Measurements from ENCODE around the gene GRID2. TPM values are rescaled to one million over a fixed set of nuclear protein-coding genes. Genes with fewer than 3 reads are reported as not detected.

Gene GRID2
- total RNA-seq, 2 donors from 2014 or later, result 0.16 TPM; not detected in 1

DNA sequence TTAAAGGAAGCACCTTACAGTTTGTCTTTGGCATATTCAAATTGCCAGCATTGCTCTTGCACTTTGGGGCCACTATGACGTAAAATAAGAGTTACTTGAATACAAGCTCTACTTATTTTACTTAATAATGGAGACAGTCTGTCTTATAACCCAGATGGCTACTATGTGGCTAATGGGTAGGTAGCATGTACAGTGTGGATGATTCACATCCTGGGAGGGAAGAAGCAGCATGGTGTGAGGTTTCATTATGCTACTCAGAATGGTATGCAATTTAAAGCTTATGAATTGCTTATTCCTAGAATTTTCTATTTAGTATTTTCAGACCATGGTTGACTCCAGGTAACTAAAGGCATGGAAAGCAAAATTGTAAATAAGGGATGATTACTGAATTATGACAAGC is 763.0 kb downstream of the GRID2 start:
- Histone ChIP-seq H3K4me1 (no peaks in the 10 kb centered on the region), H3K27ac (no peak overlapping the region), H3K36me3 (no peaks in the 10 kb centered on the region), H3K27me3 (no peaks in the 10 kb centered on the region), H3K4me3 (no peak overlapping the region), H3K9me3 (no peaks in the 10 kb centered on the region)
- TF ChIP-seq, protein P1, sequence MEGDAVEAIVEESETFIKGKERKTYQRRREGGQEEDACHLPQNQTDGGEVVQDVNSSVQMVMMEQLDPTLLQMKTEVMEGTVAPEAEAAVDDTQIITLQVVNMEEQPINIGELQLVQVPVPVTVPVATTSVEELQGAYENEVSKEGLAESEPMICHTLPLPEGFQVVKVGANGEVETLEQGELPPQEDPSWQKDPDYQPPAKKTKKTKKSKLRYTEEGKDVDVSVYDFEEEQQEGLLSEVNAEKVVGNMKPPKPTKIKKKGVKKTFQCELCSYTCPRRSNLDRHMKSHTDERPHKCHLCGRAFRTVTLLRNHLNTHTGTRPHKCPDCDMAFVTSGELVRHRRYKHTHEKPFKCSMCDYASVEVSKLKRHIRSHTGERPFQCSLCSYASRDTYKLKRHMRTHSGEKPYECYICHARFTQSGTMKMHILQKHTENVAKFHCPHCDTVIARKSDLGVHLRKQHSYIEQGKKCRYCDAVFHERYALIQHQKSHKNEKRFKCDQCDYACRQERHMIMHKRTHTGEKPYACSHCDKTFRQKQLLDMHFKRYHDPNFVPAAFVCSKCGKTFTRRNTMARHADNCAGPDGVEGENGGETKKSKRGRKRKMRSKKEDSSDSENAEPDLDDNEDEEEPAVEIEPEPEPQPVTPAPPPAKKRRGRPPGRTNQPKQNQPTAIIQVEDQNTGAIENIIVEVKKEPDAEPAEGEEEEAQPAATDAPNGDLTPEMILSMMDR (IDR thresholded peaks at IDR 0.05), result no peak
- no peak for DNase-seq (ENCODE audit: low spot score)

DNA sequence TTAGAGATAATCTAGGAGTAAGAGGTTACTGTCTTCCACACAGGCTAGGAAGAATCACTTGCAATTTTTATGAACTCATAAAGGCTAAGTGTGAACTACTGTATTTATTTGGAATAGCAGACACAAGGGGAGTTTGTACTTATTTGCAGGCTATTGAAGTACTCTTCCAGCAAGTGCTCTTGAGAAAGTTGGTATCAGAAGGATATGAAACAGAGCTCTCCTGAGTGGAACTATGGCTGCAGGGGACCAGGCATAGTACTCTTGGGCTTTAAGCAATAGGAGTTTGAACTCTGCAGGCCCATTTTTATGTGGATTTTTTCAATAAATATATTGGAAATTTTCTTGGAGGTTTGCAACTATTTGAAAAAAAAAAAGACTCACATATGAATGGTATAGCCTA is 768.5 kb downstream of the GRID2 start:
- Histone ChIP-seq H3K4me1 (no peaks in the 10 kb centered on the region), H3K27ac (no peak overlapping the region), H3K9me3 (no peaks in the 10 kb centered on the region), H3K4me3 (no peak overlapping the region), H3K36me3 (no peaks in the 10 kb centered on the region), H3K27me3 (no peaks in the 10 kb centered on the region)
- TF ChIP-seq, protein P1 (IDR thresholded peaks at IDR 0.05), result no peak
- no peak for DNase-seq (ENCODE audit: low spot score)

DNA sequence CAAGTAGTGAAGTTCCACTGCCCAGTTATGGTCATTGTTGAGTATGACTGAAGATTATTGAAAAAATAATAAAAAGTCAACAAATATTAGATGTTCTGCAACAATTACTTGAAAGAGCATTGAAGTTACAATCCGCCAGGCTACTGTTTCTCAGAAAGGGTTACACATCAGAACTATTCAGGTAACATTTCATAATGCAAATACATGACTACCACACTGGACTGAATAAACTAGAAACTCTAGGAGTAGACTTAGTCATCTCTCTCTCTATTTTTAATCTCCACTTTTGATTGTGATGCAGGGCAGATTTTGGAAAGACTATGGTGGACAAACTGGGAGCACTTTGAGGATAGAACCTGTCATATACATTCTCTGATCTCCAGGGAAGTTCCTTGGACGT is 776.5 kb downstream of the GRID2 start:
- Histone ChIP-seq H3K4me3 (no peak overlapping the region), H3K27me3 (no peaks in the 10 kb centered on the region)
- DNase-seq (ENCODE audit: low spot score), result no peak

DNA sequence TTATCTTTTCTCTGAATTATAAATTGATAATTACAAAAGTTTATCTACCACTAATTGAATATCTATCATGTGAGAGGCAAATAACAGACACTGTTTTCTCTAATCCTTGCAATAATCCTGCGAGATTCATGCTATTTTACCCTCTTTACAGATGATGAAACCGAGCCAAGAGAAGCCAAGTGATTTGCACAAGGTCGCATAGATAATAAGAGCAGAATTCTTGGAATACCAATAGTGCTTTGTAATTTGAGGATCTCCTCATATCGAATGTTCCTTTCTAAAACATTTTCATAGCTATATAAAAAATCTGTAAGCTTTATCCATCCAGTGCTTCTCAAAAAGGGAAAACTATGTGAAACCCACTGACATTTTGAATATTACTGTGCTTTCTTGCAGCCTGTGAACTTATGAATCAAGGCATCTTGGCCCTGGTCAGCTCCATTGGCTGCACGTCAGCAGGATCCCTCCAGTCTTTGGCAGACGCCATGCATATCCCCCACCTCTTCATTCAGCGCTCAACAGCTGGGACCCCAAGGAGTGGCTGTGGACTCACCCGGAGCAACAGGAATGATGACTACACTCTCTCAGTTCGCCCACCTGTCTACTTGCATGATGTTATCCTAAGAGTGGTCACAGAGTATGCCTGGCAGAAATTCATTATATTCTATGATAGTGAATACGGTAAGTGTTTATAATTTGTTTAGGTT is 781.0 kb downstream of the GRID2 start:
- no peak for DNase-seq (ENCODE audit: low spot score)
- Histone ChIP-seq H3K4me3 (no peak overlapping the region), H3K27ac (no peak overlapping the region), H3K9me3 (no peaks in the 10 kb centered on the region), H3K27me3 (no peaks in the 10 kb centered on the region), H3K36me3 (no peaks in the 10 kb centered on the region), H3K4me1 (no peaks in the 10 kb centered on the region)
- TF ChIP-seq, protein P1 (IDR thresholded peaks at IDR 0.05), result no peak

More for the DNA sequence above, 776.5 kb downstream of the GRID2 start:
- Histone ChIP-seq H3K9me3 (no peaks in the 10 kb centered on the region), H3K27ac (no peak overlapping the region), H3K4me1 (no peaks in the 10 kb centered on the region), H3K36me3 (no peaks in the 10 kb centered on the region)
- TF ChIP-seq, protein P1 (IDR thresholded peaks at IDR 0.05), result no peak

DNA sequence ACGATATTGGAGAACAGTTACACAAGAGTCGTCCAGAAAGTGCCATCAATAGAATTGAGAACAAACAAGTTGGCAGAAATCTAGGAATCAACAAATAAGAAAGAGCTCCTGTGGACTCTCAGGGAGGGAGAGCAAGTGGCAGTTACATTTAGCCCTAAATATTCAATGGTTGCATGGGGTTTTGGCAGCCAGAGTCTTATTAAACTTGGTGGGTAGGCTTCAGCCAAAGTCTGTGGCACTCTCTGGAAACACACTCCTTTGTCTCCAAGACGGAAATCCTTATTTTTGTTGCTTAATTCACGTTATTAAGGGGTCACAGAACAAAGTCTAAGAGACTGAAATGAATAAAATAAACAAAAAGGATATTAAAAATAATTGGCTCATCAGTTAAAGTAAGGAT is 782.6 kb downstream of the GRID2 start:
- no peak for DNase-seq (ENCODE audit: low spot score)
- Histone ChIP-seq H3K4me1 (no peaks in the 10 kb centered on the region), H3K27me3 (no peaks in the 10 kb centered on the region), H3K9me3 (no peaks in the 10 kb centered on the region), H3K36me3 (no peaks in the 10 kb centered on the region), H3K27ac (no peak overlapping the region), H3K4me3 (no peak overlapping the region)
- TF ChIP-seq, protein P1 (IDR thresholded peaks at IDR 0.05), result no peak

DNA sequence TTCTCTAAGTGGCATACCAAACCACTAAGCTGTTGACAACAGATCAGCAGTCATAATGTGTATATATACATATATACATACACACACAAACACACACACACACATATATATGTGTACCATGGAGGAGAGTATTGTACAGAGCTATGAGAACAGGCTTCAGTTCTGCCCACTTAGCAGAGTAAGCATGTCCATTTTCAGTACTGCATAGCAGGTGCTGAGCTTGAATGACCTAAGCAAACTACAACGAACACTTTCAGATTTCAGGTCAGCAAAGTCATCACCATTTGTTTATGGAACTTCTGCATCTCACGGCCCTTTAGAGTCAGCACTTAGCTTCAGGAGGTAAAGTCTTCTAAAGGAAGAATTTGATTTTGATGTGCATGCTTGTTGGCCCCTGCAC is 789.0 kb downstream of the GRID2 start:
- Histone ChIP-seq H3K27ac (no peak overlapping the region), H3K27me3 (no peaks in the 10 kb centered on the region), H3K4me3 (no peak overlapping the region), H3K4me1 (no peaks in the 10 kb centered on the region), H3K9me3 (no peaks in the 10 kb centered on the region), H3K36me3 (no peaks in the 10 kb centered on the region)
- no peak for DNase-seq (ENCODE audit: low spot score)
- TF ChIP-seq, protein P1 (IDR thresholded peaks at IDR 0.05), result no peak
